ENCODE measurements around the gene TGM5. TPM values are rescaled to one million over a fixed set of nuclear protein-coding genes. Genes with fewer than 3 reads are reported as not detected.

The TGM5 gene
- total RNA-seq, 1 experiment from 2014 or later, result not detected

DNA sequence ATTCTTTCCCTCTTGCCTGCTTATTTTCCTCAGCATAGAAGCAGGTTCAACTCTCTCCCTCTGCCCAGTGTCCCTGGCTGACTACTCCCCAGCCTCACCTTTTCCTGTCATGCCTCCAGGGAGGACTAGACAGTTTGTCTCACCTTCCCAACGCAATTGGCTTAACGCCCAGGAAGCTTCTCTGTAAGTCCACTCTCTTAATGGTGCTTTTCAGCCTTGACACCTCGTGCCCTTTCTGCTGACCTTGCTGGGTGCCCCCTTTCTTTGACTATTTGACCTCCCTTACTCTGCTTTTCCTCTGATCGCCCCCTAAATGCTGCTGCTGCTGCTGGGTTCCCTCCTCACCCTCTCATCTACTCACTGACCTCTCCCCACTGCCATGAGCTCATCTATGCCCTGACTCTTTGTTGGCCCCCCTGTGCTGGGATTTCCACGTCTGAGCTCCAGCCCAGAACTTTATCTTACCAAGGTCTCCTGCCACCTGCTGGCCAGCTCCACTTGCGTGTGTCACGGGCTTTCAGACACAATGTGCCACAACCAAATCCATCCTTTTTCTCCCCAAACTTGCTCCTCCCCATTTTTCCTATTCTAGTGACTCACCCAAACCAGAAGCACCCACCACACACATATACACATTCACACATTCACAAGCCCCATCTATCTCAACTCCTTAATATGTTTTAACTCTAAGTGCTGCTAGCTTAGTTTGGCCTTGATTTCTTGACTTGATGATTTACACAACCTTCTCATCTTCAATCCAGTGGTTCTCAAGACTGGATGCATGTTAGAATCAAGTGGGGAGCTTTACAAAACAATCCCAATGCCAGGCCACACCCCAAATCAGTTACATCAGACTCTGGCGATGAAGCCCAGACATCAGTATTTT is 62.5 kb downstream of the TGM5 start:
- no peak overlapping the region for H3K4me3 ChIP-seq (replicated peaks in 1 of 2; ENCODE audit: low read depth in 1 of 2, low read length in 2 of 2)
- intact Hi-C loops (cut with micrococcal nuclease), result loop anchor here (1.0 kb wide), 3 partner anchors 17 to 500 kb away; no protein-coding TSS in a partner anchor

More for the DNA sequence above, 62.5 kb downstream of the TGM5 start:
- Histone ChIP-seq H4K20me1 (ENCODE audit: insufficient read depth) (no peaks in the 10 kb centered on the region), H3K9me2 (ENCODE audit: insufficient read depth) (no peaks in the 10 kb centered on the region), H3K4me1 (ENCODE audit: control insufficient read depth in 1 of 2, insufficient read depth in 2 of 2, low read length in 2 of 2) (peaks cover 0 to 4% of the 10 kb centered on the region in 2 experiments; a peak in 1 of 4 replicates), H3K9me3 (ENCODE audit: control insufficient read depth in 1 of 2, insufficient read depth in 1 of 2, low read depth in 1 of 2, low read length in 2 of 2) (no peaks in the 10 kb centered on the region), H3K9ac (ENCODE audit: low read length) (no peak overlapping the region), H3K4me2 (ENCODE audit: low read length) (no peak overlapping the region), H3K79me2 (ENCODE audit: insufficient read depth, low read length) (no peaks in the 10 kb centered on the region), H3K27ac (ENCODE audit: low read depth, low read length) (no peak overlapping the region), H3K36me3 (ENCODE audit: control insufficient read depth in 1 of 2, insufficient read depth in 2 of 2, low read length in 2 of 2) (no peaks in the 10 kb centered on the region), H2AFZ (ENCODE audit: low read depth, low read length, poor library complexity, severe bottlenecking) (no peak overlapping the region), H3K27me3 (ENCODE audit: insufficient read depth, low read length) (no peaks in the 10 kb centered on the region)
- TF ChIP-seq, protein P1, sequence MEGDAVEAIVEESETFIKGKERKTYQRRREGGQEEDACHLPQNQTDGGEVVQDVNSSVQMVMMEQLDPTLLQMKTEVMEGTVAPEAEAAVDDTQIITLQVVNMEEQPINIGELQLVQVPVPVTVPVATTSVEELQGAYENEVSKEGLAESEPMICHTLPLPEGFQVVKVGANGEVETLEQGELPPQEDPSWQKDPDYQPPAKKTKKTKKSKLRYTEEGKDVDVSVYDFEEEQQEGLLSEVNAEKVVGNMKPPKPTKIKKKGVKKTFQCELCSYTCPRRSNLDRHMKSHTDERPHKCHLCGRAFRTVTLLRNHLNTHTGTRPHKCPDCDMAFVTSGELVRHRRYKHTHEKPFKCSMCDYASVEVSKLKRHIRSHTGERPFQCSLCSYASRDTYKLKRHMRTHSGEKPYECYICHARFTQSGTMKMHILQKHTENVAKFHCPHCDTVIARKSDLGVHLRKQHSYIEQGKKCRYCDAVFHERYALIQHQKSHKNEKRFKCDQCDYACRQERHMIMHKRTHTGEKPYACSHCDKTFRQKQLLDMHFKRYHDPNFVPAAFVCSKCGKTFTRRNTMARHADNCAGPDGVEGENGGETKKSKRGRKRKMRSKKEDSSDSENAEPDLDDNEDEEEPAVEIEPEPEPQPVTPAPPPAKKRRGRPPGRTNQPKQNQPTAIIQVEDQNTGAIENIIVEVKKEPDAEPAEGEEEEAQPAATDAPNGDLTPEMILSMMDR (IDR thresholded peaks at IDR 0.05 in 2 of 3, conservative IDR thresholded peaks at IDR 0.05 in 1 of 3; ENCODE audit: borderline replicate concordance in 1 of 3, insufficient read depth in 1 of 3, low read depth in 2 of 3, low read length in 2 of 3), result peak; percentile 60 to 83 (median 82); a peak in 5 of 6 replicates
- TF ChIP-seq RAD21 (IDR thresholded peaks at IDR 0.05; ENCODE audit: low read depth) (peak; percentile 60), FOSL1 (IDR thresholded peaks at IDR 0.05; ENCODE audit: low read depth) (no peak)
- POLR2A ChIA-PET, result interaction anchor here (0.5 kb wide), 1 partner anchor 185 kb away, joined by 3 read pairs; no protein-coding TSS in a partner anchor
- CTCF ChIA-PET, result interaction anchor here (0.7 to 2.8 kb wide), 18 partner anchors 9 to 500 kb away, joined by 3 to 31 read pairs (median 8); partner anchors contain the start of genes CCNDBP1 and CDAN1
- DNase-seq (ENCODE audit: low read depth, low spot score) (peak; percentile 36), ATAC-seq (peak; percentile 87)
- no TSS peak for BruUV-seq (replicated peaks)
- RAD21 ChIA-PET (ENCODE audit: low non-redundant PET in 1 of 2, low total read pairs in 2 of 2, uncharacterized antibody in 2 of 2, unreplicated experiment in 2 of 2), result interaction anchor here in 1 of 2 experiments (0.6 kb wide), 1 partner anchor 448 kb away, joined by 3 read pairs; no protein-coding TSS in a partner anchor
